Stimulated activated CD4-positive, alpha-beta T cell treated with anti-CD3 and anti-CD28 coated beads, Interleukin-12 subunit alpha, Interleukin-12 subunit beta, amount 100 ng/mL, for 4 hours (primary cell): Measurements from ENCODE around the gene ISM1.

ENCODE experiments used
- DNase-seq: peaks from one replicate; pipeline ENCODE4 v3.0.0-alpha.2; 2020

Gene ISM1

DNA sequence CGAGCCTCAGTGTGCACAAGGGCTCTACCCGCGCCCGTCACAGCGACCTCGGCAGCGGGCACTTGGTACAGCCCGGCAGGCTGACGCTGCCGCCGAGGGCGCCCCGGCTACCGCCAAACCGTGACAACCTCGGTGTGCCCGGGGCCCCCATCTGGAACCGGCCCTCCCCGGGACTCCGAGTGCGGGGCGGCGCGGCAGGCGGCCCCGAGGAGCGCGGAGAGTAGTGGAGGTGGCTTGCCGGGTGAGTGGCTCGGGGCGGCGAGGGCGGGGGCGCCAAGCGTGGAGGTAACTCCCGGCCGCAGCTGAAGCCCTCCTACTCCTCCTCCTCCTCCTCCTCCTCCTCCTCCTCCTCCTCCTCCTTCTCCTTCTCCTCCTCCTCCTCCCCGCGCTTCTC, at the start of gene ISM1:
Gene ISM1 (plus strand): TSS at position 371 of the 394 bp plus-strand sequence. CDS start 503 bp downstream, outside the sequence.
- peak; percentile 52 for DNase-seq

DNA sequence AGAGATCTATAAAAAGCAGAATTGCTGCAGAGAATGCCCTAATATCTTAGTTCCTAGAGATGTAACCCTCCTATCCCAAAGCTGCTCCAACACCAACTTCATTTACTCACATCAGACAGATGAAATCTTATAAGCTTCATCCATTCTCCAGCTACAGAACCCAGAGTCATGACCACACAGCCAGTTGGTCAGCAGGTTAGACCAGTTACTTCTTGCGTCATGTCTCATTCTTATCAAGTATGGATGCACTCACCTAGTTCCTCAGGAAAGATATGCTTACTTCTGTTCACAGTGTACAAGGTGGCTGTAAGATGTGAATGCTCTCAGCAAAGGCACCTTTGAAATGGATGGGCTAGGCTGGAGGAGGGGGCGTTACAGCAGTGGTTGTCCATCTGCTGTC, 47.9 kb upstream of the ISM1 start:
- no peak for DNase-seq

DNA sequence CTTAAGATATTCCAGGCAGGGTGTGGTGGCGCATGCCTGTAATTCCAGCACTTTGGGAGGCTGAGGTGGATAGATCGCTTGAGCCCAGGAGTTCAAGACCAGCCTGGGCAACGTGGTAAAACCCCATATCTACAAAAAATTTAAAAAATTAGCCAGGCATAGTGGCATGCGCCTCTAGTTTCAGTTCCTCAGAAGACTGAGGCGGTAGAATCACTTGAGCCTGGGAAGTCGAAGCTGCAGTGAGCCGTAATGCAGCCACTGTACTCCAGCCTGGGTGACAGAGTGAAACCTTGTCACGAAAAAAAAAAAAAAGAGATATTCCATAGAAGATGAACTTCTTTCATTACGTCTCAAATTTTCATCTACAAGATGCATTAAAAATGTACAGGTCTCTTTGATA, 46.7 kb upstream of the ISM1 start:
- no peak for DNase-seq

DNA sequence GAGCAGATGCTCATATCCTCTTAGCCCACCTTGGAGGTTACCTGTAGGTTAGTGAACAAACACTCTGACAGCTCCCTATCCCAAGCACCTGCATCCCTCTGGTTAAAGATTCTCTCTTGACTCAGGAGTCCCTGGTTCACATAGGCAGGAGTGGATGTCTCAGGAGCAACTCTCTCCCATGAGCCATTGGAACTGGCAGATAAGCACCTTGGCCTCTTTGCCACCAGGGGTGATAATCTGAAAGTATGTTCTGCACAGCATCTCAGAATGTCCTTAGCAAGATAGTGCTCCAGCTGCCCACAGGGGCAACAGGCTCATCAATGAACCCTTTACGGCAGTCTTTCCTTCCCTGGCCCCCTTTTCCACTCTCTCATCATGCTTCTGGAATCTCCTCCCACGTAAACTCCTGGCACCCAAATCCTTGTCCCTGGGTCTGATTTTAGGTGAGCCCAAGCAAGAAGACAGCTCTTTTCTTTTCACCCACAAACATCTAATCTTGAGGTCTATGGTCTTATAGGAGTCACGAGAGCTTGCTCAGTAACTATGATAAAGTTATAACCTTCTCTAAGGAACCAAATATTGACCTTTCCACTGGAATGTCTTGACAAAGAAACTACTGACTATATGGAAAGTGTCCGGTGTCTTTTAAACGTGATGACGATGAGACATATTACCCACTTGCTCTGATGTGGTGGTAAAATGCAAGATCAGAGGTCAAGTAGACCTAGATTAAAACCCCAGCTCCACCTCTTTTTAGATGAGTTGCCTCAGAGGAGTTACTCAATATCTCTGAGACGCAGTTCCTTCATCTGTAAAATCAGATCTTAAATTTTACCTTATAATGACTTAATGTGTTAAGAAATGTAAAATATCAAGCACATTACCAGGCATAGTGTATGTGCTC, 39.8 kb upstream of the ISM1 start:
- no peak for DNase-seq

DNA sequence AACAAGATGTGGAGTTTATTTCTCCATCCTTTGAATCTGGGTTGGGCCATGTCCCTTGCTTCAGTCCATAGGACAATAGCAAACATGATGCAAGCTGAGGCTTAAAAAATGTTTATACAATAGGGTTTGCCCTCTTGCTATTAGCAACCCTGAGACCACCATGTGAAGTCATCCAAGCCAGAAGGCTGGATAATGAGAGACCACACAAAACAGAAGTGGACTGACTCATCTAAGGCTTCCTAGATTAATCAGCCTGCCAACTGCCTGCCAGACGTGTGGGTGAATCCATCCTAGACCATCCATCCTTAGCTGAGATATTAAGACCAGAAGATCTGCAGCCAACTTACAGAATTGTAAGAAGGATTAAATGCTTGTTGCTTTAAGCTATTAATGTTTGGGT, 38.1 kb upstream of the ISM1 start:
- no peak for DNase-seq

DNA sequence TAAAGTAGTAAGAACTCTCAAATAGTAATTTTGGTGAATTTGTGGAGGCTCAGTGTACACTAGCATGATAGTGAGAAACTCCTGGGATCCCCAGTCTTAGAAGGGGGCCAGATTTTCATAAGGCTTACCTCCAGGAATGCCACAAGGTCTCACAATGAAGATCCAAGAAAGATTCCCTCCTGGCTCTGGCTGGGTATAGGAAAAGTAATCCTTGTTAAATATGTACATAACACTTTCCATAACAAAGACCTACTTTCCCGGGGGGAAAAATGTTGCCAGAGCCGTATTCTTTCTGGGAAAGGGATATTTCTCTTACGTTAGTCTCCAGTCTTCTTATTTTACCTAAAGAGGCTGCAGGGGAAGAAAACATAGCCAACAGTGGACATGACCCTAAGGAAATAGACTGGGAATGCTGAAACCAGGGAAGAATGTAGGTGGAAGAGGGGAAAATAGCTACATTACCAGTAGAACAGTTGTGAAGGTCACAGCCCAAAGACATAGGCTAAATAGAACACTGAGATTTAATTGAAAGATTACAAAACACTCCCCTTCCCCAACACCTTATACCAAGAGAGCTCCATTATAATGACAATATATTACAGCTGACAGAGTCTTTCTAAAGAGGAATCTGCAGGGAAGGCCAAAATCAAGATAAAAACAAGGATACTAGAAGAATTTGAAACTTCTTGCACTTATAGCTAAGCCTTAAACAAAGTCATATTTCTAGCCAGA, 34.9 kb upstream of the ISM1 start:
- DNase-seq, result no peak

DNA sequence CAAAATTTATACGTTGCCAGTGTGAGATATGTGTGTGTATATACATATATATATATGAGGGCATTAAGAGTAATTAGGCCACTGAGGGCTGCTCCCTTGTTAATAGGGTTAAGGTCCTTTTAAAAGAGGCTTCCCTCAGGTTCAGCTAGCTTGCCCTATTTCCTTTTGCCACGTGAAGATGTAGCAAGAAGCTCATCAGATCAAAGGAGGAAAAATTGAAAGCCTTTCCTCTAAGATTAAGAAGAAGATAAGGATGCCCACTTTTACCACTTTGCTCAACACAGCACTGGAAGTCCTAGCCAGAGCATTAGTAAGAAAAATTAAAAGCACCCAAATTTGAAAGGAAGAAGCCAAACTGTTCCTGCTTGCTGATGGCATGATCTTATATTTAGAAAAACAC, 33.2 kb upstream of the ISM1 start:
- no peak for DNase-seq

DNA sequence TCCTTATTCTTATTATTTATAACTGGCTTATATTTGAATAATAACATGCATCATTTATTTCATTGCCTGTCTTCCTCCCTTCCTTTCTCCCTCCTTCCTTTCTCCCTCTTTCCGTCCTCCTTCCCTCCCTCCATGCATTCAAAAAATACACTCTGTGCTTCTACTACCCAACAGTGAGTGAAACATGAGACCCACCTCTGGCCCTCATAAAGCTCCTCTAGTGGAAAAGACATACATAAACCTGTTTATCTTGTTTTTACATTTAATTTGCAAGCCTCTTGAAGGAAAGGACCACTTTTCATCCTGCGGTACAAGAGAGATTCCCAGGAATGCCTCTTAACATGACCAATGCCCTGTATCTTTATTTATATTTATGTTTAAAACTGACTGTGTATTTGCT, 21.8 kb upstream of the ISM1 start:
- no peak for DNase-seq

DNA sequence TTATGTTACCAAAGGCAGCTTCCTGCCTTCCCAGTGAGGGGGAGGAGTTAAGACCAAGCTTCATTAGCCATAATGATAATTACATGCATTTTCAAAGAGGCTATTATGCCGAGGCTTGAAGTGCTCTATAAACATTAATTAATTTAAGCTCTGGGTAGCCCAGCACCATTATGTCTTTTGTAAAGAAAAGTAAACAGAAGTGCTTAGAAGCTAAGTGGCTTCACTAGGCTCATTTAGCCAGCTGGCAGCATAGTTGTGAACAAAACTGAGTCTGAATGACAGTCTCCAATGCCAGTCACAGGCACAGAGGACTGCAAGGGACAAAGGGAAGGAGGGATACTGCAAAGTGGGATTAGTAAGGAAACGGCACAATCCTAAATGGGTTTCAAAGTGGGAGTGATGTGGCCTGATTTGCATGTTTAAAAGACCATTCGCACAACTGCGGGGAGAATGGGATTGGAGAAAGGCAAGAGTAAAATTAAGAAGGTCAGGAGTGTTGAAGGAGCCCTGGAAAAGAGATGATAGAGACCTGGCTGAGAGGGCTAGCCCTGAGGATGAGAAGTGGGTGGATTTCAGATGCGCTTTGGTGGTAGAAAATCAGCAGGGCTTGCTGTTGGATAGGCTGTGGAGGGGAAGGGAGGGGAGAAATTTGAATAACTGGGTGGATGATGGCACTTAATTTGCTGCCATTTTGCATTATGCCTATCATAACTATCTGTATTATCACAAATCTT, 20.1 kb upstream of the ISM1 start:
- no peak for DNase-seq

DNA sequence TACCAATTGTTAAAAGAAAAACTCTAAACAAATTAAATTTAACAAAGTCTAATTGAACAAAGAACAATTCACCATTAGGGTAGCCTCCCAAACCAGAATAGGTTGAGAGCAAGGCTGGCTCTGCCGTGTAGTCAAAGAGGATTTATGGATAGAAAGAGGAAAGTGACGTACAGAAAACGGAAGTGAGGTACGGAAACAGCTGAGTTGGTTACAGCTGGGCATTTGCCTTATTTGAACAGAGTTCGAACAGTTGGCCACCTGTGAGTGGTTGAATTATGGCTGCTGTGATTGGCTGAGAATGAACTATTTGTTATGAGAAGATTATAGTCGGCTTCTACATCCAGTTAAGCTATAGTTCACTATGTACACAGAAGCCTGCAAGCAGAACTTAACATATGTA, 18.5 kb upstream of the ISM1 start:
- DNase-seq, result no peak

DNA sequence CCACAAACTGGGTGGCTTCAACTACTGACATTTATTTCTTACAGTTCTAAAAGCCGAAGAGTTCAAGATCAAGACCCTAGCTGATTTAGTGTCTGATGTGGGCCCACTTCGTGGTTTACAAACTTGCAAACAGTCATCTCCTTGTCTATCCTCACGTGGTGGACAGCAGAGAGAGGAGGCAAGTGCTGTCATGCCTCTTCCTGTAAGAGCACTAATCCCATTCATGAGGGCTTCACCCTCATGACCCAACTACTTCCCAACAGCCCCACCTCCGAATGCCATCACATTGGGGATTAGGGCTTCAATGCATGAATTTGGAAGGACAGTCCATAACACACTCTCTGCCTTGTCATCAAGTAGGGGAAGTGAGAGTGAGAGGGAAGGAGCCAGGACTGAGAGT, 15.6 kb upstream of the ISM1 start:
- DNase-seq, result no peak

DNA sequence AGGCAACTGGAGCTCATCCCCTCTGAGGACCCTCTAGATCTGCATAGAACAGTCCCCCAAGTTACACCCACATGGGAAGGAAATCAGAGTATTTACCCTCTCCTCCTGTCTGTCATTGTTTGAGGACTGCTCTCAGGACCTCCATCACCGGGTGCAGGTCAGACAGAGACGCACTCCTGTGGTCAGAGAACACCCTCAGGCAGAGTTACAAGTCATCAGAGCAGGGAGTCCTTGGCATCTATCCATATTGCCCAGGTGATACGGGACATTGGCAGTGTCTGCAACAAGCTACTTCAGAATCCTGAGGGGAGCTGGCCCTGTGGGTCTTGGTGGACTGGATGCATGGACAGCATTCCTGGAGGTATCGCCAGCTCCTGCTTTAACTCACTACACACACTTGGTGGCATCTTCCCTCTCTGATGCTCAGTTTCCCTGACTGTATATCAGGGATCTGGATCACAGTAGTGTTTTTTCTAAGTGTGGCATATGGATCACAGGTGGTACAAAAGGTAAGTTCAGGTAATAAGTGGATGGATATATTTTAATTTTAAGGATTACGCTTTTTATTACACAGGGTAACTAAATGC, 15.1 kb upstream of the ISM1 start:
- DNase-seq, result no peak

DNA sequence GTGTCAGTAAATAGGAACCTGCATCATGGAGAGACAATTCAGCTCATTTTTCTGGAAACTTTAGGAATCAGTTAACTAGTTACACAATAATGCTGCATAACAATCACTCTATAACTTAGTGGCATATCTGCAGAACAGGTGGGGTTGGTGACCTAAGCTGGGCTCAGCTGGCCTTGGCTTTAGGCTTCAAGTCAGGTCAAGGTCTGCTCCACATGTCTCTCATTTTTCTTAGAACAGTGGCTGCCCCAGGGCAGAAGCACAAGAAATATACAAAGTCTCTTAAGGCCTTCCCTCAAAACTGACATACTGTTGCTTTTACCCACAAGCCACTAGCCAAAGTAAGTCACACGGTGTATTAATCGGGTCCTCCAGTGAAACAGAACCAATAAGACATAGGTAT, 14.1 kb upstream of the ISM1 start:
- DNase-seq, result no peak

DNA sequence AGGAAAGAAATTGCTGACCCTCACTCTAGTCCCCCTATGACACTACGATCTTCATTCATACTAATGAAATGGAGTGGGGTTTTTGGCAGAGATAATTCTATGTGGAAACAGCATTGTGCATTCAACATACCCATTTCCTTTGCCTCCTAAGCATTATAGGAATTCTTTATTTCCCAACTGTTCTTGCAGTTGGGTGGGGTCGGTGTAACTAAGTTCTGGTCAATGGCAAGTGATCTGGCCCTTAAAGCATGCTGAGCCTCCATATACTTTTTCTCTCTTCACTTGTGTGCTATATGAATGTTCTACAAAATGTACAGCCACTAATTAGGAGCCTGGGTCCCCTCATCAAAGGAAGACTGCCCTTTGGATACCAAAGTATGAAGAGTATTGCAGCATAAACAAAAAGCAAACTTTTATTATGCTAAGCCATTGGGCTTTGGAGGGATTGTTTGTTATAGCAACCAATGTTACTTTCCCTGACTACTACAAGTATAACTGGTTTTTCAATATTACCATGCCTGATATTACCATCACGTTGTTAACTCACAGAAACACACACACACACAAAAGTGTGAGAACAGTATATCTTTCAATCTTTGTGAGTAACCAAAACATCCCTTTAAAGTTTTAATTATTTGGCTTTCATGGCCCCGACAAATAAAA, 9.0 kb upstream of the ISM1 start:
- no peak for DNase-seq

DNA sequence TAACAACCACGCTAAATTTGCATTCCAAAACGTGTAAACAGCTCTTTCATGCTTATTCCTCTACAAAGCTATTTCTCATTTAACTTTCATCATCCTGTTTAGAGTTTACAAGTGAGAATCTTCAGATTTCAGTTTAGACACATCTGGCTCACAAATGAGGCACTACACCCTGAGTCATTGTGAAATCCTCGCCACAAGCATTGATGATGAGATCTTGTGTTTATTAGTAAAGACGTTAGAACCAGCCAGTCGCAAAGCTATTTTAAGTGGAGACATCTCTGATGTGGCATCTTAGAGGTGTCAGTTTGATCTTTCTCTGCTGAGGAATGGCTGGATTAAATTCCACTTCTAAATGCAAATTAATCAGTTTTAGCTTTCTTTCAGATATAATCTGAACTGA, 8.3 kb upstream of the ISM1 start:
- no peak for DNase-seq

DNA sequence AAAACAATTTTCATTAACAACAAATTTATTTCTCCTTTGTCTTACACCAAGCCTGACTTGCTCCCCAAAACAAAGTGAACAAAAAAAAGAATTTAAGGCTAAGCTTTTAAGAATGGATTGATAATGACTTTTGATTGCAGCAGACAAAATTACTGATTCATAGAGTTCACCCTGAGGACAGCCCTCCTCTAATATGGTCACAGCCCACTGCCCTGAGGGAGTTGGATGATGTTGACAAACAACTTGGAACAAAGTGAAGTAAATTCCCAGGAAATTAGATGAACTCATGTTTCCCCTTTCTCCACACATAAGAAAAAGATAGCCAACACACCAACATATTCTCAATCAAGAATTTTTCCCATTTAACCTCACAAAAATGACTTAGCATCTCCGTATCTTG, 7.7 kb upstream of the ISM1 start:
- no peak for DNase-seq

DNA sequence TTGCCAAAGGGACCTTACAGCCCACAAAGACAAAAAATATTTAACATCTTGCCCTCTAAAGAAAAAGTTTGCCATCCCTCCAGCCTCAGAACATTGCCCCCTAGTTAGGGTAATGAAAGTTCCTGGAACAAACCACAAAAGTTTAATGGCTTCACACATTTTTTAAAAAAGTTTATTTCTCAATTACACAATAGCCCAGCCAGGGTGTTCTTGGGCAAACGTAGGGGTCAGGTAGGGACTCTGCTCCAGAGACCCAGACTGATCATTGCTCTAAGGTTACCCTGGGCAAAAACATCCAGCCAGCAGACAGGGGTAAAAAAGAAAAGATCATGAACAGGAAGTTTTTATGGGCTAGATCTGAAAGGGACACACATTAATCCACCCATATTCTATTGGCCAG, 4.5 kb upstream of the ISM1 start:
- no peak for DNase-seq

DNA sequence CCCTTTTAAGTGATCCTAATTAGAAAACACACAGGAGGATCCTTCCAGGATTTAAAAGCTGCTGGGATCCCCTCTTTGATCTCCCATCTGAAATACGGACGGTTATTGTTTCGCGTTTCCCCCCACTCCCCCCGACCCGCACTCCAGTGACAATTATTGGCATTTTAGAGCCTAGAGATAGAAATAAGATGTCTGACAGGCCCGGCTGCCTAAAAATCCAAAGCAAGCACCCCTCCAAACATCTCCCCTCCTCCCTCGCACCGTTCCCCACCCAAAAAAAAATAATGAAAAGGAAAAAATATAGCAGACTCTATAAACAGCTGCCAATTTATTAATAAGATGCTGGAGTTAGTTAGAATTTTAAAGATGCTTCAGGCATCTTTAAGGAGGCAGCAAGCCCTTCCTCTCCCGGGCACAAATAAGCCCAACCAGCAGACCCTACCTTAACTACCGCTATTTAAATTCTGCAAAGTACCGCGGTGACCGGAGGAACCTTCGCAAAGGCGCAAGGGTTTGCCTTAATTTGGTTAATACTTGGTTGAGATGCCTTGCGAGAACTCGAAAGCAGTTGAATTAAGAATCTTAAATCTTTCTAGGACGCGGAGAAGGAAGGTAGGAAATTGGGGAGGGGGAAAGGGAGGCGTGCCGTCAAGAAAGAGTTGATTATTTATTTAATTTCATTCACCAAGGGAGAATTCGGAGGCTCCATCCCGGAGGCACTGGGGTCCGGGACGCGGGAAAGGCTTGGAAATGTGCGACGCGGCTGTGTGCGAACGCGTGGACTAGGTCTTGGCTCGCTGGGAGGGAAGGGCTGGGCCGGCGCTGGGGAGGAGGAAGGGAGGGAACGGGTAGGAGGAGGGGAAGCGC, 1.5 kb upstream of the ISM1 start:
- DNase-seq, result no peak

DNA sequence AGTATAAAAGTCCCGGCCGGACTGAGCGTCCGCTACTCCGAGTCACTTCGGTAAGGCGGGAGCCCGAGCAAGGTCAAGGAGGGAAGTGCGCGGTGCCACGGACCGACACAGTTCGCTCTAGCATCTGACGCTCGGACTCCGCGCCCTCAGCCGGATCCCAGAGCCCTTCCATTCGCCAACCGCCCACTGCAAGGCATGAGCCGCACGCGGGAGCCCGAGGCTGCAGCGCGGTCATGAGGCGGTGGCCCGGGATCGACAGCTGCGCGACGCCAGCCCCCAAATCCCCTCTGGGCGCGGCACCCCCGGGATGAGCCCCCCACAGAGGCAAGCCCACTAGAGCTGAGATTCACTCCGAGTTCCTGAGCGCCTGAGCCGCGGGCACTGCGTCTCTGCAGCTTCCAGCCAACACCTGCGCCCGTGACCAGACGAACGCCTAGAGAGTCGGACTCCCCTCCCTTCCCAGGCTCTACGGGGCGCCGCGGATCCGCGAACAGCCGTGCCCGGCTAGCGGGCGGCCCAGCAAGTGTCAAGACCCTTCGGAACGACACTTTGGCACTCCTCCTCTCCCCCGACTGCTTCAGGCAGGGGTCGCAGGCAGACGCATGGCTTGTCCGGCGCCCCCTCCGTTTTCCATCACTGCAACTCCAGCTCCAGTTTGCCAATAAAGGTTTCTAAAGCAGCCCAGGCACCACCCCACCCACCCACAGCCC, 725 bp upstream of the ISM1 start:
- DNase-seq, result peak; percentile 28

DNA sequence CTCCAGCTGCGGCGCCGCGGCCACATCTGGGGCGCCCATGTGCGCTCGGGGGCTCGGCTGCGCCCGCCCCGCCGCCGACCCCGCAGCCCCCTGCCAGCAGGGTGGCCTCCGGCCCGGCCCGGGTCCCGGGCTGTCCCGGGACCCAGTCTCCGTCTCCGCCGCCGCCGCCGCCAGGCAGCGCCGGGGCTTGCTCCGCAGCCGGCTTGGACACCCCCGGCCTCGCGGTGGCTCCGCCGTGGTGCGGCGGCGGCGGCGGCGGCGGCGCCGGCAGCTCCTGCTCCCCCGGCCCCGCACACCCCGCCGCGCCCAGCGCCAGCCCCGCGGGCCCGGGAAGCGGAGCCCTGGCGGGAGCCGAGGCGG, 219 bp downstream of the ISM1 start:
- DNase-seq, result no peak

DNA sequence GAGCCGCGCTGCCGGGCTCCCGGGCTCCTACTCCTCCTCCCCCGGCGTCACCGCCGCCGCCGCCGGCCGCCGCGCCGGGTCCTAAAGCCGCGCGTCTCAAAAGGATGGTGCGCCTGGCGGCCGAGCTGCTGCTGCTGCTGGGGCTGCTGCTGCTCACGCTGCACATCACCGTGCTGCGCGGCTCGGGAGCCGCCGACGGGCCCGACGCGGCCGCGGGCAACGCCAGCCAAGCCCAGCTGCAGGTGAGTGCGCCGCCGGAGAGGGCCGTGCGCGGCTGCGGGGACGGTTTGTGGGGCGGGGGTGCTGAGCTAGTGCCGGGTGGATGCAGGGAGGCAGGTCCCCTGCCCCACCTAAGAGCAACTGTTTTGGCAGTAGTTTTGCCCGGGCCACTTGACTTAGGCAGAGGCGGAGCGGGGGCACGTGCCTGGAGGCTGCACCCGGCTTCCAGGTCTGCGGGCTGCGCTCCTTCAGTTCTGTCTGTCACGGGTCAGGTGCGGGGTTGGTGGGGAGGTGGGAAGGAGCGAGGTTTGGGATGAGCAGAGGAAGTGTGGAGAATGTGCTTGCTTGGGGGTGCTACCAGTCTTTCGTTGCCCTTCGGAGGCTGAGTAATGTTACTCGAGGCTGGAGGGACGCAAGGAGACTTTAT, 722 bp downstream of the ISM1 start:
- peak; percentile 65 for DNase-seq
